K562 (cell line): ENCODE data around the gene CTSV. TPM values are rescaled to one million over a fixed set of nuclear protein-coding genes. Genes with fewer than 3 reads are reported as not detected.
"Not testable (repeated sequence)": the region's sequence is repeated elsewhere in the genome, so short reads cannot be mapped to it uniquely, and the experiment has no call there.

Source experiments
- ATAC-seq: fragments of 200-7000 bp; cut with Tn5 transposase; 3 replicates; pipeline ENCODE4 v1.9.1; 2020; ENCODE audit warnings: moderate library complexity
- BruUV-seq: library from RNA; stranded (reverse); fragments of 400-500 nt; replicated peaks from 2 replicates; lab custom pipeline; 2021; lab: Mats Ljungman, UMichigan
- CTCF ChIA-PET: fragments of 300-600 bp; formaldehyde crosslinking; extraction: SDS; loops from one replicate; lab custom pipeline; 2021; ENCODE audit warnings: low intra/inter-chr PET ratio; lab: Yijun Ruan, JAX
- POLR2A ChIA-PET: fragments of 300-600, 350-650 bp; sonication (Branson Sonifier 250); formaldehyde crosslinking; extraction: SDS; loops from one replicate; lab custom pipeline; 2021; ENCODE audit warnings: antibody characterized with exemption, inconsistent platforms; lab: Yijun Ruan, JAX
- DNase-seq, 4 experiments: peaks; one replicate each; pipeline versions ENCODE4 v3.0.0 to v3.0.0-alpha.2; 2011 to 2018; ENCODE audit warnings: low spot score in 3 of 4, mixed read lengths in 3 of 4; ENCODE audit errors: extremely low read depth in 1 of 4
- FAIRE-seq: peaks from 2 replicates; lab custom pipeline; 2011; peaks lifted over from hg19 to GRCh38; lab: Jason Lieb, UNC
- H2AFZ ChIP-seq: 2 replicates; pipeline ENCODE4 v1.6.0; 2011; ENCODE audit warnings: low read depth, low read length, control low read depth, inconsistent platforms
- H3K27ac ChIP-seq: fragments of 200-600 bp; 3 replicates; pipeline ENCODE4 v1.8.0; 2011; ENCODE audit warnings: low read depth, mild to moderate bottlenecking, control low read depth, inconsistent platforms, low read length, moderate library complexity, mixed read lengths; ENCODE audit errors: extremely low read depth
- H3K27me3 ChIP-seq, 2 experiments: fragments of 300-600 bp in 1 of 2; 2 replicates in 1 of 2; 3 replicates in 1 of 2; pipeline versions ENCODE4 v1.6.0 to v1.8.0; 2011; ENCODE audit warnings: inconsistent platforms in 2 of 2, low read length in 2 of 2, mild to moderate bottlenecking in 1 of 2, mixed read lengths in 1 of 2, moderate library complexity in 1 of 2; ENCODE audit not compliant: control insufficient read depth in 2 of 2, insufficient read depth in 2 of 2
- H3K36me3 ChIP-seq: fragments of 300-600 bp; 3 replicates; pipeline ENCODE4 v1.8.0; 2011; ENCODE audit warnings: mild to moderate bottlenecking, low read length, inconsistent platforms; ENCODE audit not compliant: control insufficient read depth, insufficient read depth
- H3K4me1 ChIP-seq, 2 experiments: fragments of 200-600 bp in 1 of 2; replicated peaks in 1 of 2; 2 replicates in 1 of 2; 3 replicates in 1 of 2; pipeline versions ENCODE4 v1.5.1 to v1.8.0; 2011; ENCODE audit warnings: inconsistent platforms in 2 of 2, low read length in 2 of 2, mild to moderate bottlenecking in 1 of 2, mixed read lengths in 1 of 2, moderate library complexity in 1 of 2; ENCODE audit not compliant: control insufficient read depth in 2 of 2, insufficient read depth in 2 of 2
- H3K4me2 ChIP-seq: 2 replicates; pipeline ENCODE4 v1.6.1; 2011; ENCODE audit warnings: low read length, control low read depth, inconsistent platforms, mixed read lengths; ENCODE audit not compliant: insufficient read depth
- H3K4me3 ChIP-seq: fragments of 200-600 bp; sonication (generic), shearing (Covaris generic); 2 replicates; pipeline ENCODE4 v1.5.1; 2016; ENCODE audit warnings: control low read depth, inconsistent platforms
- H3K79me2 ChIP-seq: fragments of 200-600 bp; 3 replicates; pipeline ENCODE4 v1.8.0; 2011; ENCODE audit warnings: low read length, inconsistent platforms; ENCODE audit not compliant: control insufficient read depth, insufficient read depth
- H3K9ac ChIP-seq, 2 experiments: 2 replicates each; pipeline versions ENCODE4 v1.6.0 to v1.6.1; 2011; ENCODE audit warnings: low read depth in 2 of 2, low read length in 2 of 2, control low read depth in 1 of 2, inconsistent platforms in 1 of 2, mild to moderate bottlenecking in 1 of 2, mixed read lengths in 1 of 2; ENCODE audit not compliant: insufficient read depth in 1 of 2
- H3K9me1 ChIP-seq: one replicate; pipeline ENCODE4 v1.6.0; 2011; ENCODE audit warnings: inconsistent platforms, mild to moderate bottlenecking, low read length, moderate library complexity; ENCODE audit not compliant: control insufficient read depth, insufficient read depth
- H3K9me3 ChIP-seq: replicated peaks from 2 replicates; pipeline ENCODE4 v1.5.1; 2011; ENCODE audit warnings: low read depth, low read length, inconsistent platforms; ENCODE audit not compliant: control insufficient read depth, insufficient read depth
- H4K20me1 ChIP-seq: replicated peaks from 2 replicates; pipeline ENCODE4 v1.6.1; 2011; ENCODE audit warnings: low read length, inconsistent platforms, mixed read lengths; ENCODE audit not compliant: control insufficient read depth, insufficient read depth
- ETS2 ChIP-seq: IDR thresholded peaks from 2 replicates; pipeline ENCODE4 v1.6.1; 2016; ENCODE audit warnings: borderline replicate concordance, missing genetic modification characterization, mild to moderate bottlenecking, moderate library complexity, missing compliant biosample characterization; ENCODE audit not compliant: poor library complexity, severe bottlenecking
- FOXK2 ChIP-seq, 2 experiments: fragments of 450-650 bp; IDR thresholded peaks in 1 of 2; conservative IDR thresholded peaks in 1 of 2; 2 replicates each; pipeline ENCODE4 v1.6.1; 2016; ENCODE audit warnings: low read depth in 2 of 2, mild to moderate bottlenecking in 1 of 2
- WGBS: fragments of 100-300 bp; shearing (Covaris generic); methylation state at CpG from one replicate; pipeline ENCODE4 v1.1.6; 2016; ENCODE audit warnings: low coverage, mixed read lengths; ENCODE audit not compliant: insufficient coverage; ENCODE audit errors: missing lambda C conversion rate; 5-methylcytosine and 5-hydroxymethylcytosine counted together
- in situ Hi-C: fragments of 300-500 bp; cut with MboI; formaldehyde crosslinking; loops from 4 replicates; pipeline ENCODE4 v1.15.0; 2018; ENCODE audit warnings: inconsistent platforms, mixed read lengths
- intact Hi-C: fragments of 100-400 bp; cut with micrococcal nuclease; formaldehyde crosslinking; loops from 2 replicates; pipeline ENCODE4 v1.14.2; 2022
- polyA plus RNA-seq, 8 experiments: library from polyadenylated mRNA; depleted of rRNA in 4 of 8; stranded (reverse) in 5 of 8; unstranded in 3 of 8; fragments of >200 nt; fragmentation: Nextera tagmentation in 2 of 8; fragmentation: Illumina TruSeq in 1 of 8; extraction: Ambion mirVana in 2 of 8; extraction: Trizol in 1 of 8; gene quantifications; 2 replicates each; pipeline versions ENCODE4 v1.2.1 to v1.2.3, GENCODE V29; 2011 to 2014; ENCODE audit warnings: inconsistent platforms in 1 of 8, missing spikeins in 1 of 8
- total RNA-seq, 7 experiments: library from RNA; depleted of rRNA in 6 of 7; stranded (reverse); fragments of >200 nt in 6 of 7; fragmentation: Illumina TruSeq in 2 of 7; extraction: Trizol in 2 of 7; gene quantifications; 2 replicates each; pipeline versions ENCODE4 v1.2.1 to v1.2.3, GENCODE V29; 2011 to 2021; ENCODE audit warnings: low replicate concordance in 1 of 7

The CTSV gene
- total and polyA plus RNA-seq, 9 of the 15 experiments (the other 6 are each of a cell fraction or from before 2014, with no cell fraction given) = 0.06 to 0.39 (median 0.16) TPM; not detected in 3

GRCh38 chr9:97038611-97039513, at the start of gene CTSV (continued):
- TF ChIP-seq ETS2 (tag) (no peak), FOXK2 (conservative IDR thresholded peaks at IDR 0.05 in 1 of 2, IDR thresholded peaks at IDR 0.05 in 1 of 2; ENCODE audit: low read depth in 2 of 2) (no peak)
- TF ChIP-seq, all 486 proteins: peak for 42

- H3K9ac ChIP-seq, H3K9me1 ChIP-seq, H3K9me3 ChIP-seq, H2AFZ ChIP-seq, H3K4me3 ChIP-seq, POLR2A ChIA-PET, FAIRE-seq, in situ Hi-C loops, BruUV-seq, H3K79me2 ChIP-seq, H4K20me1 ChIP-seq, H3K4me1 ChIP-seq, intact Hi-C loops, CTCF ChIA-PET, H3K27me3 ChIP-seq, DNase-seq, ATAC-seq, H3K4me2 ChIP-seq, H3K27ac ChIP-seq, H3K36me3 ChIP-seq: not testable (repeated sequence)
- WGBS = 7% methylated on average over 3 of the region's 3 CpGs
Measured at GRCh38 chr9:97087668-97088215, 48.8 kb upstream of the CTSV start.
